Esophagus muscularis mucosa (tissue), 3 donors: ENCODE measurements around the gene CCDC91.

Experiments used
- CTCF ChIP-seq, 3 experiments: fragments of 200-600 bp in 2 of 3; fragments of 450-650 bp in 1 of 3; sonication (generic) in 2 of 3; IDR thresholded peaks; one replicate each; pipeline ENCODE4 v1.5.1; 2017 to 2019; ENCODE audit warnings: antibody characterized with exemption in 3 of 3, mild to moderate bottlenecking in 2 of 3, moderate library complexity in 1 of 3
- POLR2A ChIP-seq: fragments of 450-650 bp; IDR thresholded peaks from one replicate; pipeline ENCODE4 v1.6.1; 2017; ENCODE audit warnings: antibody characterized with exemption, moderate library complexity, mild to moderate bottlenecking, low read depth
- POLR2AphosphoS5 ChIP-seq, 2 donors: sonication (generic); formaldehyde crosslinking; IDR thresholded peaks; one replicate each; pipeline ENCODE4 v1.6.1; 2017; ENCODE audit warnings: antibody characterized with exemption in 2 of 2

- TF ChIP-seq CTCF (IDR thresholded peaks at IDR 0.05): peak in 2 of 3 experiments; percentile 23 to 41
- no peak for TF ChIP-seq POLR2A
- no peak for TF ChIP-seq POLR2AphosphoS5 (IDR thresholded peaks at IDR 0.05)
Observed at GRCh38 chr12:28172434-28173030, 17.7 kb upstream of the CCDC91 start.
